Stimulated activated naive CD4-positive, alpha-beta T cell treated with Interleukin-2 at 50 U/mL for 16 hours (primary cell): Measurements from ENCODE around the gene LAMC1.

Experiments
- DNase-seq: peaks from one replicate; lab custom pipeline; 2025; lab: John Stamatoyannopoulos, UW

LAMC1 gene

GRCh38 chr1:183079712-183080388, 56.6 kb downstream of the LAMC1 start:
- no peak for DNase-seq

DNA sequence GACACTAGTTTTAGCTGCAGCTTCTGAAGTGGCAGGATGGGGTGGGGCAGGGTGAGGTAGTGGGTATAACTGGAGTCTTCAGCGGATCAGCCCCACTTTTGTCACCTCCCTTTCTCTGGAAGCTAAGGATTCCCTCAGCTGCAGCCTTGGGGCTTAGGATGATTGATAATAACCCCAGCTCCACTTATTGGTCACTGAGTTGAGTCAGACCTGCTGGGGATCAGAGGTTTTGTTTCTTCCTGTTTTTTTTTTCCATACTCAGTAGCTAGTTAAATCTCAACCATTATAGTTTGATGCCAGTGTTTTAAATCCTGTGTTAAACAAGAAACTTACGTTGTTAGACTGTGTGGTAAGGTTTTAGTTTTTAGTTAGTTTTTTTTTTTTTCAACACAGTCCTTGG, 57.2 kb downstream of the LAMC1 start:
- no peak for DNase-seq

GRCh38 chr1:183081402-183082120, 58.3 kb downstream of the LAMC1 start:
- DNase-seq: no peak

- no peak for DNase-seq
These were observed 59.4 kb downstream of the LAMC1 start for GRCh38 chr1:183082650-183083049.

GRCh38 chr1:183087001-183087400, 63.8 kb downstream of the LAMC1 start:
- DNase-seq: no peak

DNA sequence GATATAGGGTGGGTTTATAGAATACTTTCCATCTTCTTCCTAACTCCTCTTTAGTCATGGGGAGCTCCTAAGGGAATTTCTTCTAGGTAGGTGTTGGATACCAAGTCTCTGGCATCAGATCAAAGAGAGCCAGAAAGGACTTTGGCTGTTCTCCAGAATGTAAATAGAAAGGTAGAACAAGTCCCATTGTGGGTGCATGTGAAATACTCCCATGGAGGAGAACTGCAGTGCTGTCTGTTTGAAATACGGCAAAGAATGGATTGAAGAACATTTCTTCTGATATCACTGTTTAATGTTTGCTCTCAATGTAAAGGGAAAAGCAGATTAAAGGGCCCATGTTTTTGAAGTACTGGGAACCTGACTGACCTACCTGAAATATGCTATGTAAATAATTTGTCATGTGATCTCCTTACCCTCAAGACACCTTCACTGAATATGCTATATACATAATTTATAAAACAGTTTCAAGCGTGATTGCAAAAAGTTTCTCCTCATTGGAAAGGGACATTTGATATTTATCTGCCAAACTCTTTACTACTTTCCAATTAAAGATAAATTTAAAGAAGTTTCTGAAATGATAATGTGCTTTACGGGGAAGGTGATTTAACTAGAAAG, 65.9 kb downstream of the LAMC1 start:
- DNase-seq: no peak

GRCh38 chr1:183090391-183091006, 67.3 kb downstream of the LAMC1 start:
- no peak for DNase-seq

- DNase-seq: no peak
These were observed 68.0 kb downstream of the LAMC1 start for GRCh38 chr1:183091181-183091580.

- no peak for DNase-seq
These were observed 69.1 kb downstream of the LAMC1 start for GRCh38 chr1:183092350-183092749.

DNA sequence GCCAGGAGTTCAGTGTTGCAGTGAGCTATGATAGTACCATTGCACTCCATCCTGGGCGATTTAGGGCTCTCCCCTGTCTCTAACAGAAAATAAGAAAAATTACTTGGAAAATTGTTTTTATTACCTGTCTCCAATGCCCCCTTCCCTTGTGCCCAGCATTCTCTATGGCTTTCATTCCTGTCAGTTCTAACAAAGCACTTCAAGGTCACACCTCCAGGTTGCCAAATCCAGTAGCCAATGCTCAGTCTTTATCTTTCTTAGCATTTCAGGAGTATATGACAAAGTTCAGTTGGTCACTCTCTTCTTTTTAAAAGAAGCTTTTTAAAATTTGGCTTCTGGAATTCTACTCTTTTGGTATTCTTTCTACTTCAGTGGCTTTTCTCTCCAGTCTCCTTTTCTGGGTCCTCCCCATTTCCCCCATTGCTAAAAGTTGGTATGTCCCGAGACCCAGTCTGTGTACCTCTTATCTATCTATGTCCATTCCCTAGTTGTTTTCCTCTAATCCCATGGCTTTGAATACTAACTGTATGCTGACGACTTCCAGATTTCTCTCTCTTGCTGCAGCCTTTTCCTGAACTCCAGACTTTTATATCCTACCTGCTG, 69.9 kb downstream of the LAMC1 start:
- DNase-seq: no peak

GRCh38 chr1:183093786-183094298, 70.6 kb downstream of the LAMC1 start:
- no peak for DNase-seq

- DNase-seq: no peak
These were observed 71.1 kb downstream of the LAMC1 start for GRCh38 chr1:183094351-183094750.

DNA sequence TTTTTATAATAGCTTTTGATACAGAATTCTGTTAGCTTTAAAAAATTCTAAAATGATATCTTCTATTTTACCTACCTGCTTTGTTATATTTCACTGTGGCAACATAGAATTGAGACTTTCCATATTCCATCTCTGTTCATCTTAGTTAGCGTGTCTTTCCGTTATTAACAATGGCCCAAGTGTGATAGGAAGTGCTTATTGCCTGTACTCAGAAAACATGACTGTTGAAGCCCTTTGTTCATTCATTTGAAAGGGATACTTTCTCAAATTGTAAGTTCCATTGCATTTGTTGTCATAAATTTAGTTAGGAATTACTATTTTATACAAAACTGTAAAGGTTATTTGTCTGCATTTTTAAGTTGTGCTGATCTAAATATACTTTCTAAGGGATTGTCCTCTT, 73.1 kb downstream of the LAMC1 start:
- DNase-seq: no peak

DNA sequence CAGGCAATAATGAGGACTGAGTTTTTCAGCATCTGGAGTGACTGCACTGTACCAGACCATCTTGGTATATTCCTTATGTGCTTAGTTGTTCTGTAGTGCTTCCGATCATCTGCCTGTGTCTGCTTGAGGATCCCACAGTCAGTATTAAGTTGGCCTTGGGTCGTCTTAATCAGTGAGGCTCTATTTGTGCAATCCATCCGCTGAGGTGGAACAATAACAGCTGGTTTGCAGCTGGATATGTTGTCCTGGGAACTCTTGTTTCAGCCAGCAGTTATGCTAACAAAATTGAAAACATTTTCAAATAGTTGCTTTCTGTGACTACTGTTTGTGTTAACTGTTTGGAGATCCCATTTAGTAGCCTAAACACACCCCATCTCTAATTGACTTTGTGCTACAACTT, 73.7 kb downstream of the LAMC1 start:
- no peak for DNase-seq

DNA sequence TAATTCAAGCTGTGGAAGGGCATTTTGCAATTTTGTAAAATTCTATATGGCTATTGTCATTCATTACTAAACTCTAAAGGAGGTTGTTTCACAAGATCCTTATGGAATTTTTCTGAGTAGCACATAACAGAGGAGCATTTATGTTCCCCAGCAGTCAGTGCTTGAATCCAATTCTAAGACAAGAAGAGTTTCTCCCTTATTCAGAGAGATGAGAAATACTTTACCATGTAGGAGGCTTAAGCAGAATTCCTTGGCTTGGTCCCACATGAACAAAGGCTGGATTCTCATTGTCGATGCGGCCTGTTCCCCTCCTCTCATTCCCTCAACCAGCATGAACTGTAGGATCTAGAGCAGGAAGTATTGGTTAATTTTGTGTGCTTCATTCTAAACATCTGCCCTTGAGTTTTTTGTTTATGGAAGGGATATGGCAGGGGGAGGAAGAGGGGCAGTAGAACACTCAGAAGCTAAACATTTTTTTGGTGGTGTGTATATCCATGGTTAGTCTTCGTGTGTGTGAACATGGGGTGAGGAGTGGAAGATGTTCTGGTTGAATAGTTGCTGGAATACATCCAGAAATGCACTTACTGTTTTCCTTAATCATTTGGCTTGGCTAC, 74.3 kb downstream of the LAMC1 start:
- DNase-seq: no peak

DNA sequence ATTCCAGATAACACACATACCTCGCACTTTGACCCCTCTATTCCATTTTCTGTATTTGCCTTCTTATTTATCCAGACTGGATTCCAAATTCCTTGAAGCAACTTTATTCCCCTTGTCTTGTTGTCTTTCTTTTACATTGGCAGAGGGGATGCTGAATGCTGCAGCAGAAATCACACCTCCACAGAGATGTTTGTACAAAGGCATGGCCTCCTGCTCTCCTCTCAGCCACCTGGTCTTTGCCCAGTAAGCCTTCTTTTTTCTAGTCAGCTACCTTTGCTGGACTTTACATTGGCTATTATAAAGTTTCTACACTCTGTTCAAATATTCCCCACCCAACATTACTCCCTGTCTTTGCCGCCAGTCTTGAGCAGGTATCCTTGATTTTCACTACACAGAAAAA, 75.1 kb downstream of the LAMC1 start:
- DNase-seq: no peak

DNA sequence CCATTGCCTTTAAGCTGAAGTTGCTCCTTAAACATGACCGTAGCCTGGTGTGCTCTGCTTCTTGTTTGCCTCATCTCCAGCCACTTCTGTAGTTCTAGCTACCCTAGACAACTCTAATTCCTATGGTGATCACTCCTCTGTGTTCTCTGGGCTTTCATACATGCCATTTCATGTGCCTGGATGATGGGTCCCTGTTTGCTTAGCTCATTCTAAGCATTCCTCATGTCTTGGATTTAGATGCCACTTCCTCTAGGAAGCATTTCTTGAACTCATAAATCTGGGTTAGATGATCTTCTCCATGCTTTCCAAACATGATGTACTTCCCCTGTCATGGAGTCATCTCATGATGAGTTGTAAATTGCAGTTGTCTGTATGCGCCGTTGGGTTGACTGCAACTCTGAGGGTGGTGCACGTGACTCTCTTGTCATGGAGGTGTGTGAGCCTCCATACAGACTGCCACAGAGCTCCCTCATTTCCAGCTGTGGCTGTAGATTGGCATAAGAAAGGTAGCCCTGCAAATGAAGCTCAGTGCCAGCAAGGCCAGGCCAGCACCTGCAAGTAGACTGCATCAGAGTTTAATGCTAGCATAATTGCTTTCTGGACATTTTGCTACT, 77.2 kb downstream of the LAMC1 start:
- DNase-seq: no peak

GRCh38 chr1:183101081-183101480, 77.9 kb downstream of the LAMC1 start:
- DNase-seq: no peak

DNA sequence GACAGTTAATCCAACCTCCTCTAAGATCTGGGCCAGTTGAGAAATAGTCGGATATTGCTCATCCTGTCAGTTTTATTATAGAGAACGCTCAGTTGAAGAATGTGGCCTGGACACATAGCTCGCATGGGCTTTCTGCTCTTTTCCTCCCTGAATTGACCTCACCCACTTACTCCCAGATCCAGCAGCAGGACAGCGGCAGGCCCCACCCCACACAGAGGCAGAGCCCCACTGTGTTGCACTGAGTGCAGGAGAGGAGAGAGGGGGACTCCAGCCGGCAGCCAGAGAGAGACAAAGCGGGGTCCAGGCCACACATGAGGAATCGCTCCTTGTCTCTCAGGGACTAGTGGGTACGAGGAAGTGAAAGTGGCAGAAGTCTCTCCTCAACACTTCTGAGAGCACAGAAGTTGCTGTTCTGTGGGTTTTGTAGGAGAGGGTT, 78.6 kb downstream of the LAMC1 start:
- DNase-seq: no peak

DNA sequence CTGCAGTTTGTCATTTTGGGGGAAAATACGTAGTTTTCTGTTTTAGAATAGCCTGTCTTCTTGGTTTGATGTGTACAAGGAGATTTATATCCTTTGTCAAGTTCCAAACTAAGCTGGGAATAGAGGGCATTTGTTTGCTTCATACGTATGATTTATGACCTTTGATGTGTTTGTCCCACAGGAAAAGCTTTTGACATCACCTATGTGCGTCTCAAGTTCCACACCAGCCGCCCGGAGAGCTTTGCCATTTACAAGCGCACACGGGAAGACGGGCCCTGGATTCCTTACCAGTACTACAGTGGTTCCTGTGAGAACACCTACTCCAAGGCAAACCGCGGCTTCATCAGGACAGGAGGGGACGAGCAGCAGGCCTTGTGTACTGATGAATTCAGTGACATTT, 79.9 kb downstream of the LAMC1 start:
- no peak for DNase-seq

GRCh38 chr1:183103577-183103976, 80.4 kb downstream of the LAMC1 start:
- DNase-seq: no peak
